Esophagus squamous epithelium (tissue), 5 donors: ENCODE data around the gene ABLIM2. TPM values are rescaled to one million over a fixed set of nuclear protein-coding genes. Genes with fewer than 3 reads are reported as not detected.

ENCODE experiments used
- DNase-seq: peaks from one replicate; lab custom pipeline; 2025; lab: John Stamatoyannopoulos, UW
- H3K27ac ChIP-seq, 4 donors: fragments of 200-600 bp; sonication (generic); one replicate each; pipeline ENCODE4 v1.5.1; 2016 to 2019; ENCODE audit warnings: mild to moderate bottlenecking in 1 of 4
- H3K27me3 ChIP-seq, 4 donors: fragments of 200-600 bp; sonication (generic); 1 replicate in 3 of 4; 2 replicates in 1 of 4; pipeline versions ENCODE4 v1.5.1 to v1.6.0; 2017 to 2021; ENCODE audit warnings: antibody characterized with exemption in 1 of 4
- H3K36me3 ChIP-seq, 3 donors: fragments of 200-600 bp; sonication (generic); one replicate each; pipeline ENCODE4 v1.5.1; 2016 to 2019
- H3K4me1 ChIP-seq, 3 donors: fragments of 200-600 bp; sonication (generic); one replicate each; pipeline ENCODE4 v1.5.1; 2017 to 2019
- H3K4me3 ChIP-seq, 4 donors: fragments of 200-600 bp; sonication (generic); 1 replicate in 3 of 4; 2 replicates in 1 of 4; pipeline ENCODE4 v1.5.1; 2016 to 2019; ENCODE audit warnings: mild to moderate bottlenecking in 2 of 4, moderate library complexity in 1 of 4
- H3K9me3 ChIP-seq, 3 donors: fragments of 200-600 bp; sonication (generic); one replicate each; pipeline ENCODE4 v1.5.1; 2016 to 2019
- POLR2A ChIP-seq, 4 donors: fragments of 450-650 bp; IDR thresholded peaks; one replicate each; pipeline ENCODE4 v1.6.1; 2017; ENCODE audit warnings: antibody characterized with exemption in 4 of 4, mild to moderate bottlenecking in 4 of 4, moderate library complexity in 3 of 4
- WGBS, 2 donors: methylation state at CpG; one replicate each; pipeline ENCODE4 v1.1.5; 2018; 5-methylcytosine and 5-hydroxymethylcytosine counted together
- intact Hi-C: fragments of 100-400 bp; cut with DNase I; formaldehyde crosslinking; loops from one replicate; pipeline ENCODE4 v1.15.0; 2022
- total RNA-seq, 4 donors: library from RNA; depleted of rRNA; stranded (reverse); fragments of >200 nt; gene quantifications; one replicate each; pipeline ENCODE4 v1.1.0, GENCODE V29; 2016
- TF ChIP-seq, protein P1 (sequence below), 6 experiments: fragments of 450-650 bp in 4 of 6; fragments of 200-600 bp in 2 of 6; sonication (generic) in 2 of 6; IDR thresholded peaks; one replicate each; pipeline ENCODE4 v1.5.1; 2016 to 2019; ENCODE audit warnings: antibody characterized with exemption in 6 of 6, mild to moderate bottlenecking in 4 of 6, moderate library complexity in 4 of 6
- donor health status: DM: yes; HTN: yes; CAD: no.

The ABLIM2 gene
- total RNA-seq, 4 donors from 2014 or later, result 13.5 to 26.7 (median 15.7) TPM

DNA sequence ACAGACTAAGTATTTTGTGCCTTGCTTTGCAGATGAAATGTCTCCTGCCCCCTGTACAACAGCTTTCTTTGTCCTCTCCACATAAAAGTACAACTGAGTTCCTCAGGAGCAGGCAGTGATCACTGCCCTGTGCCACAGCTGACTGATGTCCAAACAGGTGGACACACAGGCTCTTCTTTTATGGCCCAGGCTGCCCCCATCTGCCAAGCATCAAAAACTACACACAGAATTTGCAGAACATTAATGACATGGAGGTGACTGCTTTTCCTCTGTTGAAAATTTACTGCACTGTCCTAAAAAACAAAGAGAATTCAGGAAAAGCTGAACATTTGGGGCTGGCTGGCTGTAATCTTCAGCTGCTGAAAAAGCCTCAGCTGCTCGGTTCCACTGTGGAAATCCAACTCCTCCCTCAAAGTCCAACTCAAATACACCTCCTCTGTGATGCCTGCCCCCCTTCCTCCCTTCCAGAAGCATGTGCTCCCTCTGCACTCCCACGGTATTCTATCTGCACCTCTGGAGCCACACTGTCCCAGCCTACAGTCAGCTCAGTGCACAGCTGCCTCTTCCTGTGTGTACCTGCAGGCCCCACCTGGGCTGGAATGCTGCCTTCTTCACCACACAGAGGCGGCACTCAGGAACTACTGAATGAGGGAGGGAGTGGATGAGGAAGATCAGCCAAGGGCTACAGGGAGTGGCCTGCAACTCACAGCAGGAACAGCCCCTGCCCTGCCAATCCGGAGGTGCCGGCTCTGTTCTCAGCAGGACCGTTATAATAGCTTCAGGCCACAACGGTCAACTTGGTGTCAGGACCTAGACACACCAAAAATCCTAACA lies 229.3 kb downstream of the ABLIM2 start:
- no peak overlapping the region for H3K4me3 ChIP-seq
- H3K27ac ChIP-seq, result peak overlapping the region; percentile 20 to 81 (median 58)
- TF ChIP-seq POLR2A (IDR thresholded peaks at IDR 0.05), result no peak
- TF ChIP-seq, protein P1, sequence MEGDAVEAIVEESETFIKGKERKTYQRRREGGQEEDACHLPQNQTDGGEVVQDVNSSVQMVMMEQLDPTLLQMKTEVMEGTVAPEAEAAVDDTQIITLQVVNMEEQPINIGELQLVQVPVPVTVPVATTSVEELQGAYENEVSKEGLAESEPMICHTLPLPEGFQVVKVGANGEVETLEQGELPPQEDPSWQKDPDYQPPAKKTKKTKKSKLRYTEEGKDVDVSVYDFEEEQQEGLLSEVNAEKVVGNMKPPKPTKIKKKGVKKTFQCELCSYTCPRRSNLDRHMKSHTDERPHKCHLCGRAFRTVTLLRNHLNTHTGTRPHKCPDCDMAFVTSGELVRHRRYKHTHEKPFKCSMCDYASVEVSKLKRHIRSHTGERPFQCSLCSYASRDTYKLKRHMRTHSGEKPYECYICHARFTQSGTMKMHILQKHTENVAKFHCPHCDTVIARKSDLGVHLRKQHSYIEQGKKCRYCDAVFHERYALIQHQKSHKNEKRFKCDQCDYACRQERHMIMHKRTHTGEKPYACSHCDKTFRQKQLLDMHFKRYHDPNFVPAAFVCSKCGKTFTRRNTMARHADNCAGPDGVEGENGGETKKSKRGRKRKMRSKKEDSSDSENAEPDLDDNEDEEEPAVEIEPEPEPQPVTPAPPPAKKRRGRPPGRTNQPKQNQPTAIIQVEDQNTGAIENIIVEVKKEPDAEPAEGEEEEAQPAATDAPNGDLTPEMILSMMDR (IDR thresholded peaks at IDR 0.05), result peak in 1 of 6 experiments; percentile 2
- intact Hi-C loops, result loop anchor here (10.0 kb wide), 1 partner anchor 125 kb away; no protein-coding TSS in a partner anchor
- no peaks in the 10 kb centered on the region for H3K9me3 ChIP-seq
- 9 to 21% methylated on average over 4 to 6 of the region's 7 CpGs for WGBS, 2 donors
- peaks cover 0 to 74% (median 30%) of the 10 kb centered on the region in 3 donors for H3K4me1 ChIP-seq
- no peaks in the 10 kb centered on the region for H3K27me3 ChIP-seq
- H3K36me3 ChIP-seq, result no peaks in the 10 kb centered on the region
- DNase-seq, result no peak

DNA sequence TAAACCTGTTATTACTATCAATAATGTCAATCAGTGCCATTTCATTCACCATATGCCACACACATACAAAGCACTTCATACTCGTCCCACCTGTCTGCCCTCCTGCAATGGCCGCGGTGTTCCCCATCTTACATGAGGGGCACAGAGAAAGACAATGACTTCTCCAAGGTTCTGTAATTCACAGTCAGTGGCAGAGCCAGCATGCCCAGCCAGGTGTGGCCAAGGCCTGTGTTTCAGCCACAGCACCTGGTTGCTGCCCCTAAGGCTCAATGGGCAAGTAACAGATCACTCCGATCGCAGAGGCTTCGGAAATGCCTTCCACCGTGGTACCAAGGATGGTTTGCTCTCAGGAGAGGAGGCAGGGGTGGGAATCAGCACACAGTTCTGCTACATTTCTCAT lies 229.9 kb downstream of the ABLIM2 start:
- intact Hi-C loops, result loop anchor here (10.0 kb wide), 1 partner anchor 124 kb away; no protein-coding TSS in a partner anchor
- Histone ChIP-seq H3K27me3 (no peaks in the 10 kb centered on the region), H3K27ac (peak overlapping the region; percentile 20 to 81 (median 52)), H3K4me1 (peaks cover 0 to 70% (median 25%) of the 10 kb centered on the region in 3 donors), H3K4me3 (no peak overlapping the region), H3K9me3 (no peaks in the 10 kb centered on the region), H3K36me3 (no peaks in the 10 kb centered on the region)
- WGBS, 2 donors, result 39 to 70% methylated on average over 7 of the region's 7 CpGs
- no peak for TF ChIP-seq POLR2A (IDR thresholded peaks at IDR 0.05)
- TF ChIP-seq, protein P1 (IDR thresholded peaks at IDR 0.05), result no peak
- DNase-seq, result no peak

GRCh38 chr4:7926822-7927221 lies 231.8 kb downstream of the ABLIM2 start:
- no peak for DNase-seq
- H3K36me3 ChIP-seq, result no peaks in the 10 kb centered on the region
- H3K4me3 ChIP-seq, result no peak overlapping the region
- 81 to 85% methylated on average over 6 to 7 of the region's 7 CpGs for WGBS, 2 donors
- intact Hi-C loops, result loop anchor here (10.0 kb wide), 1 partner anchor 122 kb away; no protein-coding TSS in a partner anchor
- TF ChIP-seq POLR2A (IDR thresholded peaks at IDR 0.05), result no peak
- TF ChIP-seq, protein P1 (IDR thresholded peaks at IDR 0.05), result no peak
- H3K27me3 ChIP-seq, result no peaks in the 10 kb centered on the region
- no peaks in the 10 kb centered on the region for H3K9me3 ChIP-seq
- peak overlapping the region in 1 of 4 donors; percentile 57 for H3K27ac ChIP-seq
- H3K4me1 ChIP-seq, result peaks cover 0 to 56% (median 23%) of the 10 kb centered on the region in 3 donors

DNA sequence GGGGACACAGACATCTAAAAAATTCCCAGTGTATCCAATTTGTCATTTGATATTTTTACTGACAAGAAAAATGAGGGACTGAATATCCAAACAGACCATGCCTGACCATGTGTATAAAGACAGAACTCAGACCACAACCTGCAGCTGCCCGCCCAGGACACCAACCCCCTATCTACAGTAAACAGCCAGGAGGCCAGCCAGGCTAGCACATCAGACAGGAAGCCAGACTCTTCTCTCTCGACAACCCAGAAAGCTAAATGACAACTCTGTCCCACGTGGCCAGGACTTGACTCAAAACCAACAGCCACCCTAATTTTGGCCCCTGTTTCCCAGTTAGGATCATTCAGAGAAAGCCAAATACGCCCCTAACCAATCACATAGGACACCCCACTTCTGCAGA lies 234.0 kb downstream of the ABLIM2 start:
- Histone ChIP-seq H3K27ac (peak overlapping the region in 2 of 4 donors; percentile 2 to 3), H3K4me3 (no peak overlapping the region), H3K9me3 (no peaks in the 10 kb centered on the region), H3K4me1 (peaks cover 0 to 39% (median 14%) of the 10 kb centered on the region in 3 donors), H3K36me3 (no peaks in the 10 kb centered on the region), H3K27me3 (no peaks in the 10 kb centered on the region)
- 49 to 60% methylated on average over 4 of the region's 4 CpGs for WGBS, 2 donors
- intact Hi-C loops, result loop anchor here (10.0 kb wide), 1 partner anchor 120 kb away; no protein-coding TSS in a partner anchor
- no peak for TF ChIP-seq POLR2A (IDR thresholded peaks at IDR 0.05)
- TF ChIP-seq, protein P1 (IDR thresholded peaks at IDR 0.05), result no peak
- no peak for DNase-seq

DNA sequence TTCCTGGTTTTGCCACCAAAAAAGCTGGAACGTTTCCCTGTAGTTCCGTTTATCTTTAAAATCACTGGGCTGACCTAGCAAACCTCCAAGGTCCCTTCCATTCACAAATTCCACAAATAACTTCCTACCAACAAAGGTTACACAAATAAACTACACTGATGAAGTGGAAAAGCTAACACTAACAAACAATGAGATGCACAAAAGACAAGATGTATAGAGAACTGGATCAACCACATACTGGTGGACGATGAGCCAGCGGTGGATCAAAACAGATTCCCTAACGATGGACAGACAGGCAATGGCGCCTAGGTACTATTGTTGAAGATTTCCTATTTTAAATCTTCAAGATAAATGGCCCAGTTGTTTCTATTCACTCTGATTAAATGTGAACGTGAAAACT lies 234.4 kb downstream of the ABLIM2 start:
- WGBS, 2 donors, result 56 to 57% methylated on average over 7 of the region's 7 CpGs
- Histone ChIP-seq H3K27me3 (no peaks in the 10 kb centered on the region), H3K27ac (peak overlapping the region in 2 of 4 donors; percentile 2 to 3), H3K9me3 (no peaks in the 10 kb centered on the region), H3K4me1 (peaks cover 0 to 35% (median 10%) of the 10 kb centered on the region in 3 donors), H3K36me3 (no peaks in the 10 kb centered on the region), H3K4me3 (no peak overlapping the region)
- TF ChIP-seq, protein P1 (IDR thresholded peaks at IDR 0.05), result no peak
- no peak for TF ChIP-seq POLR2A (IDR thresholded peaks at IDR 0.05)
- no peak for DNase-seq
- intact Hi-C loops, result loop anchor here (10.0 kb wide), 1 partner anchor 119 kb away; no protein-coding TSS in a partner anchor
